GM19463 (cell line): ENCODE data around the gene PARD3.

Experiments used
- ATAC-seq: cut with Tn5 transposase; IDR thresholded peaks from one replicate; pipeline ENCODE4 v1.9.1; 2021; ENCODE audit warnings: mild to moderate bottlenecking, moderate library complexity; ENCODE audit not compliant: unreplicated experiment

The PARD3 gene

DNA sequence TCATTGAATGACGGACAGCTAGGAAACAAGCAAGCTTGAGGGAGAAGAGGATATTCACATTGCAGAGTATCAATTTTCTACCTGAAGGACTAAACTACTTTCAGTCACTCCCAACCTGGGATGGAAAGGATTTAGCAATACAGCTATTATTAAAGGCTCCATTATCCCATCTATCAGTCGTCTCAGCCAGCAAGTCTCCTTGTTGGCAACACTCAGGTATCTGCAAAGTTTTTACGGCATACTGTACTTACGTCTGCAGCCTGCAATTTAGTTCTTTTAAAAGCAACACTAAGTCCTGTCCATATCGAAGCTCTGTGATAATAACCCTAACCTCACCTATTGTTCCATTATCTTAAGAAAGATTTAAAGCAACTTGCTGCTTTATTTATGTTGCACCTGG lies 689.4 kb downstream of the PARD3 start:
- no peak for ATAC-seq

DNA sequence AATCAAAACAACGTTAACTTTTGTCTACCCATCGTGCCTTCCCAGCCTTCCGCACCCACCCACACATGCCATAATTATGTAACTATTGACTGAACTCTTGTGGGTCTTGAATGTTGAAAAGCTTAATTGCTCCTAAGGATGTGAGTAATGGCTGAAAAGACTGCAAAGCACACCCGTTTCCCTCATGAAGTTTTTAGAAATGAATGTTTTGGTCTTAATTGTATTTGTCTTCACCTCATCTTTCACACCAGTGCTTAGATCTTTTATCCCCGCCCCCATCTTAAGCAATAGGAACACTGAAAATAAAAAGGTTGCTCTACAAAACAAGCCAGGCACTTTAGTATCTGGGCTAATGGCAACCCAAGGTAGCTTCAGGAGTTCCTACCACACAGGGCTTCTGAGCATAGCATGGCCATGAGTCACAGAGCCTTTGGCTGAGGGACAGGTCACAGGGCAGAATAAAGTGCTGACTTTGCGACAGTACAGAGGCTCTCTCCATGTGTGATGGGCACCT lies 690.5 kb downstream of the PARD3 start:
- ATAC-seq = no peak

DNA sequence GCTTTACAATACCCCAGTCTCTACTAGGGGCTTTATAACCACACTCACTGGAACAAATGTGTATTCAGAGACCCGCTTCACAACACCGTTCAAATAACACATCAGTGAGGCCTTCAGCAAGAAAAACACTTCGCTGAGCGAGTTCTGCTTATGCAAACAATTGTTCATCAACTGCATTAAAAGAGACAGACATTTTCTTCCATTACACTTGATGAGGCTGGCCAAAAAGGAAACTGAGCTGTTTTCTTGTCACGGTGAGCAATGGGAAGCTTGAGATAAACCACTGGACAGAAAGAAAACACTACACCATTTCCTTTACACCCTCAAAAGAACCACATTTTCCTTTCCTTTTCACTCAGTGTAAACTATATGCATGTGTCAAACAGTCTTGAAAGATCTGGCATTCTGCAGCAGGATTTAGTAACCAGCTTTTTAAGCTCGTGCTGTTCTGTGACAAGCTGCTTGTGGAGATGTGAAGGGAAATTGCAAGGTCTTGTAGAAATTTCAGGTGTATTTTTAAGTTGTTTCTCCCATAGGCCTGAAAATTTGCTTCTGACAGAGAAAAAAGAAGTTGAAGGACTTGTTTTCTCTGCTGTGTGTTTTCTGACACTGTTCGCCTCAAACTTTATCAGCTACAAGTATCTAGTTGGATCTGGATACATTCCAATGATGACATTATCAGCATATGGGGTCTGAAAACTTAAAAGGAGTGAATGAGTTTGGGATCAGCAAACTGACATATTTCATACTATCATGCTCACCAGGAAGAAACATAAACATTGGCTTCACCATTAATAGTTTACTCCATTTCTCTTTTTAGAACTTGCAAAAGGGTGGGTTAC lies 693.1 kb downstream of the PARD3 start:
- ATAC-seq = no peak

DNA sequence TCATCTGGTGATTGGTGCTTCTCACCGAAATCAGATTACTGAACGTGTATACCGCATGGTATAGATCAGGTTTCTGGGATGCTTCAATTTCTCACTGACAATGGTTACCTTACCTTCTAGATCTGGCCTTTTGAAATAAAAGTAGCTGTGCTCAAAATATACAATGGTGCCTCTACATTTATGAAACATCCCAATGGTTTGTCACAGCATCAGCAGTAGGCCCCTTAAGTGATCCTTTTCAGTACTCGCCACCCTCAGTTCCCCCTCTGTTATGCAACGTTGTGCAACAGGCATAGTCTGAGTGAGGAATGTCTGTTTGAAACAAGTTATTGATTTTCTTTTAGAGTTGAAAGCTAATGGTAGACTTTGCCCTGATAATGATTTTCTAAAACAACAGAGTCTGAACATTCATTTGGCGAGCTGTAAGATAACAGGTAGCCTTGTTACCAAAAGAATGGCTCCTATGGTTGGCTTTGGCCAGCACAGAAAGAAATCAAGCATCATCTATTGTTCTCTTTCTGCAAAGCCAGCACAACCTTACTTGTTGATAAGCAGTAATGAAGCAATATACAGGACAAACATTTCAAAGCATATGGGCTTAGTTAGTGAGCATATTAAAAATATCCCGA lies 693.9 kb downstream of the PARD3 start:
- no peak for ATAC-seq

DNA sequence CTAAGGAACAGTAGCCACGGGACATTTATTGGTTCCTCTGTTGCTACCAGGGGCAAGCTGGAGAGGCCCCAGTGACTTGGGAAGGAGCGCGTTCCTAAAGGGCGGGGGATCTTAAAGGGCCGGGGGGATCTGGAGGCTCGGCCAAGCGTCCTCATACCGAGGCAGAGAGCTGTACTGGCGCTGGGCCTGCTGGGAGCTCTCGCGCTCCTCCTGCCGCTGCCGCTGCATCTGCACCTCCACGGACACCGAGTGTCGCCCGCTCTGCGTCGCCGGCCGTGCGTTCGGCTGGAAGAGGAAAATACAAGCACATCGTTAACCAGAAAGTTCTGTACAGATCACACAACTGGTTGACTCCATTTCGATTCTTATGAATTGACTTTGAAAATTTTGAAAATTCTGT lies 695.6 kb downstream of the PARD3 start:
- ATAC-seq = no peak

DNA sequence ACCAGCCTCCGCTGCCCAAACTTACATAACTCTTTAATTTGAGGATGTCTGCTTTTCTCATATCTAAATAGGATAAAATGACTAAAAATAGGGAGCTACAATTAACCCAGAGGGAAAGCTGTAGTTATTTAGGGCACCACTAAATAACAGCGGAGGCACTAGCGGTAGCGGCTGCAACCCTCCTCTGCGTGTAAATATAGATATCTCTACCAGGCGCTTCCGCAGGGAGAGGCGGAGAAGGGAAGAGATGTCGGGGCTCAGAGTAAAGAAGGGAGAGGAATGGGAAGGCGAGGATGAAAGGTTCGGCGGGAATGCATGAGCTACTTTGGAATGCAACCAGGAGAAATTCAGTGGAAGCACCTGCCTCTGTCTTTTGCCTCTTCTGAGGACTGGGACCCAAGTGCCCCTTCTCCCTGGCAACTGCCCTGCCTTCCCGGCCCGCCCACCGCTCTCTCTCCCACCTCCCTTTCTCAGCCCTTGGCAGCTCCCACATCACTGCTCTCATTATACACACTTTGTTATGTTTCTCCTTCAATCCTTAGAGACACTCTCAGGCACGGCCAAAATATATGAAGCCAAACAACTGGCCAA lies 698.3 kb downstream of the PARD3 start:
- no peak for ATAC-seq

DNA sequence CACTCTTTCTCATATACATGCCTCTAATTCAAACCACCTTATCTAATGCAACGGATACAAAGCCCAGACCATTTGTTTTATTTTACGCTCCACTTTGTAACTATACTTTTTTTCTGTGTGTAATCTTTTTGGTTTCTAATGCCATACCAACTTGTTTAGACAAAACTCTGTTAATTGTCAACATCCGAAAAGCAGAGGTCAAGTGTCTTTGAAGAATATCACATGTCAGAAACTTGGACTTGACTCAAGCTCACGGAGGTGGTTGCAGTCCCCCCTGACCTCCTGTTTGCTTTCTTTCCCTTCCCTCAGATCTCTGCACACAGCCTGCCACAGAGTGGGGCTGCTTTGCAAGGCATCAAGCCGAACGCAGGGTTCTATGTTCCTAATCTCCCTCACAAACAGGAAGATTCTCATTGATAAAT lies 698.9 kb downstream of the PARD3 start:
- no peak for ATAC-seq

DNA sequence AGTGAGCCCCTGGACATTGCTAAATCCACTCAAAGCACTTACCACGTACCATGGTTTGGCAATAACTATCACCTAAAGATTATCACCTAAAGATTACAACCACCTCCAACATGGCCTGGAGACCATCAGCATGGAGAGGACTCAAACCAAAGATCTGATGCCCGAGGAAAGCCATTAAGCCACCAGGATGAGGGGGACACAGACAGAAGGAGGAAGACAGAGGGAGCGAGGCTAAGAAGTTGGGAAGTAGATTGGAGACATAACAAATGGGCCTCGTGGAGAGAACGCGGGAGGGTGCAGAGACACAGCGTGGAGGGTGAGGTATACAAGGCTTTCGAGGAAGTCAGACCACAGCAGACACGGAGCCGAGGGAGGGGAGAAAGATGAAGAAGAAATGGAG lies 700.2 kb downstream of the PARD3 start:
- ATAC-seq = no peak

DNA sequence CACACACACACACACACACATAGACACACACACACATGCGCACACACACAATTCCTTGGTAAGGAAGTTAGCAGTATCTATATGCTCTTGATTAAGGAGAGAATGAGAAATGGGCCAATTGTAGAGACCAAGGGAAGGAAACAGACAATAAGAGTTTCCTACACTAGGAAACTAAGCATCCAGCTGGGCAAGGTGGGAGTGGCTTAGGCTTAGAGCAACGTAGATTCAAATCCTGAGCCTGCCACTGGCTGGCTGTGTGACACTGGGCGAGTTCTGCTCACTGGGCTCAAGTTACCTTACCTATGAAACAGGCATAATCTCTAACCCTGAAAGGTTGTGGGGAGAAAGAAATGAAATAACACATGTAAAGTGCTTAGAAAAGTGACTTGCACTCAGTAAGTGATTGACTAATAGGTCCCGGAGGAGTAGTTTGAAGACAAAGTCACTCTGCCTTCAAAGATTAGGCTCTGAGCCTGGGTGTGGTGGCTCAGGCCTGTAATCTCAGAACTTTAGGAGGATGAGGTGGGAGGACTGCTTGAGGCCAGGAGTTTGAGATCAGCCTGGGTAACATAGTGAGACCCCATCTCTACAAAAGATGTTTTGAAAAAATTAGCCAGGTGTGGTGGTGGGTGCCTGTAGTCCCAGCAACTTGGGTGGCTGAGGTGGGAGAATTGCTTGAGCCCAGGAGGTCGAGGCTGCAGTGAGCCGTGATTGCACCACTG lies 701.4 kb downstream of the PARD3 start:
- no peak for ATAC-seq

DNA sequence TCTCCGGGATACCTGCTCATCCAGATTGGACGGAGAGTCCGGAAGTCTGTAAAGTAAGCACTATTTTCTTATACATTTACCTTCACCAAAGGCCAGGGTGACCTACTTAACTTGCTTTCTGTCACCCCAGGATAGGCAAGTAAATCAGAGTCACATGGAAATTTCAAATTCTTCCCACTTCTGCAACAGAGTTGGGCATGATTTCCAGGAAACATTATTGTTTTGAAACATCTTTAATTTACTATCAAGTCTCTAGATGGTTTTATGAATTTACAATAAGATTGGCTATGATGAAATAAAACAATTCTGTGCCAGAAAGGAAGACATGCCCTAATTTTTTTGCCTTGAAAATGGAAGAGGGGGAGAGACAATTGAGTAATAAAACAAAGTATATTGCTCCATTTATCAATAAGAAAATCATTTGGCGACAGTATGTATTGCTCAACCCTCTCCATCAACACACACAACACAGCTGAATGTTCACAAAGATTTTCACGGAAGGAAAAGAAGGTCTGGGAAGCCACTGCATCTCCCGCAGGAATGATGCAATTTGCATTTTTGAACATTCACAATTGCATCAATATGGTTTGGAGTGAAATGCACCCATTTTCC lies 702.8 kb downstream of the PARD3 start:
- no peak for ATAC-seq

DNA sequence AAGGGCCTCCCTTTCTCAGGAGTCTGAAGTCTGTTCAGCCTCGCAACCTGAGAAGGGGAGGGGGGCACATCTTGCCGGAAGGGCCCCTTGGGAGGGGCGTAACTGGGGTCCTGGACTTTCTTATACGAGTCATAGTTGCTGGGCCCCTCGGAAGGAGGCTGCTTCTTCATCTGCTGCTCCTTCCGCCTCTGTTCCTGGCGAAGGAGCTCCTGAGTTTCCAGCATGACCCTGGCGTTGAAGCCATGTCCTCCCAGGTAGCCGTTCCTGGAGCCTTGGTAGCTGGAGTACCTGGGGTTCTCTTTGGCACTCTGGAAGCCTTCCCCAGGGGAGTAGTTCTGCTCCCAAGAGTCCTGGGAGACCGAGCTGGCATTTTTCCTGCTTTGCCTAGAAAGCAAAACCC lies 703.9 kb downstream of the PARD3 start:
- ATAC-seq = no peak

DNA sequence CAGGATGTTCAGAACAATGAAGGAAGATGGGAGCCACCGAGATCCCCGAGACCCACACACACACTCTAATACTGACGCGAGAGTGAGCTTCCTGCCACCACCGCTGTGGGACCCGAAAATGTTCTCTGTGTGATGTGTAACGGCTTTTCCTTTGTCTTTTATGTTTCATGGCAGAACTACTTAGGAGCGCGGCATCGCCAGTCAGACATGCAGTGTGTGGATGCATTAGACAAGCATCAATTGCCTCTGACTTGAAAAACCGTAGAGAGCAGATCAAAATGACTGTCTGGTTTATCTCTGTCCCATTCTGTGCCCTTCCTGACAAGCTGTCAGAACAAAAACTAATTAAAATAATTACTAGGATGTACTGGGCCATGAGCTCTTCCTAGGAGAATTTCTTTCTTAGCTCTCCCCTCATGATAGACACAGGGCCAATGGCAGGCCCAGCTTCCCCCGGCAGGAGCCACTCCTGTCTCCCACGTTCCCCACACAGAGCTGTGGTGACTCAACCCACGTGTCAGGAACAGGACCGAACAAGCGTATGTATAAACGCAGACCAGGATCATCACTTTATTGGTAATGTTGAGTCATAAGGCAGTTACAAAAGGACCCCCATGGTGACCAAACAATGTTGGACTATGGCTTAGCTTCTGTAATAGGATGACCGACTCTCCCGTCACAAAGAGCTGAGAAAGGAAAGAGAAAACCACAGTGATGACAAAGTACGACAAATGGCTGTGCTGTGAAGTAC lies 705.0 kb downstream of the PARD3 start:
- ATAC-seq = no peak

DNA sequence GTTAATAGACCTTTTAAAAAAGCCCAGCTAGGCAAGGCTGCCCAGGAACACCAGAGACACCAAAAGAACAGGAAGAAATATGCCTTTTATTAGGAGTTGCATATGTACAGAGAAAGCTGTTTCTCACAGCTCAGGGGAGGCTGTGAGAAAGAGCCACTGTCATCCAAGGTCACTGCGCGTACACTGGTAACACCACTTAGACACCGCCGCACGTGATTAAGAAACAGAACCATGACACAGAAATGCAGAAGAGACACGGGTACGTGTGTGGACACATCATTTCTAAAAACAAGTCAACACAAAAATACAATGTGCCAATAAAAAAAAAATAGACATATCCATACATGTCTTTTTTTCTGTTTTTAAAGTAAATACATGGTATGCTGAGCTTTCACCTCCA lies 705.6 kb downstream of the PARD3 start:
- ATAC-seq = no peak

DNA sequence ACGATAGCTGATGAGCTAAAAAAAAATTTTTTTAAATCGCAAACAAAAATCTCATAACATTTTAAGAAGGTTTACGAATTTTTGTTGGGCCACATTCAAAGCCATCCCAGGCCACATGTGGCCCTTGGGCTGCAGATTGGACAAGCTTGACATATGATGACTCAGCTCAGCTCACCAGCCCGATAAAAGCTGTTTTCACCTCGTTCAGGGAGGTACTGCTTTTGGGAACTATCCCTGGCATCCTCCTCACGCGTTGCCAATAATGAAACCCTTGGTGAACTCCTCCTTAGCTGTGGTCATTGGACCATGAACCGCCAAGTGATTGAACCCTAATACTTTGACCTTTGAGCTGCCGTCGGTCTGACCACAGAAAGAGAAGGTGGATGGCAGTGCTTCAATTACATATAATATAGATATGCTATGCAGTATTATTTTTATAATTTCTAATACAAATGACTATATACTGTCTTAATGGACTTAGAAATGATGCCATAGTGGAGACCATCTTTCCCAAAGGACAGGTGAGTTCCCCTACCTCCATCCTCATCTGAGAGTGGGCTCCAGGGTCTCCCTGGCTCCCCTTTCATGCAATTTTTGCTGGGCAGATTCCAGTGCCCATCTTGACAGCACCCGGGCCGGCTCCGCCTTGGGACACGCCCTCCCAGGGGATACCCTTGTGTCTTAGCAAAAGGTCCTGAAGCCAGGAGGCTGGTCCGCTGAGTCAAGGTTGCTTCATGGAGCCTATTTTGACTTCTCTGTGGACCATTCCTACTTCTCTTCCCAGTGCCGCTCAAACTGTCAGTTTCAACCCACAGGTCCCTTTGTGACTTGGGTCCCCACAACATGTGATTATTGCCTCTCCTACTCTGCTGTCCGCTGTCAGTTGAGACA lies 707.2 kb downstream of the PARD3 start:
- ATAC-seq = no peak

DNA sequence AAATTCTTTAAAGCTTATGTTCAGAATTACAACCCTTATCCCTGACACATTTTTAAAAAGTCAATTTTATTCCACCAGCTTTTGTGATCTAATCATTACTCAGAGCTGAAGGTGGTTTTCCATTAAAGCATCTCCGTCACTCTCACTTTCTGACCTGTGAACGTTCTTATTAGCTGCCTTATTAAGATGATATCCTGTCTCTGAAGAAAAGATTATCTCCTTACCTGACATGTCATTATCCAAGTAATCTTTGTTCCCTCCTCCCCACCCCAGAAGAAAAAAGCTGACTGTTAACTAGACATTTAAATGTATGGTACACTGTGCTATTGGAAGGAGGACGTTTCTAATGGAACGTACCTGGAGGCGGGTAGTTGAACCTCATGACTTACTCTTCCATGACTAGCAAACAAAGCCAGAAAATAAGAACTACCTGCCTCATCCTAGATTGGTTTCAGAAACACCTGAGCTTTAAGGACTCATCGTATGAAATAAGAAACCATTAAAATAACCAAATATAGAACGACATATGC lies 708.7 kb downstream of the PARD3 start:
- no peak for ATAC-seq

DNA sequence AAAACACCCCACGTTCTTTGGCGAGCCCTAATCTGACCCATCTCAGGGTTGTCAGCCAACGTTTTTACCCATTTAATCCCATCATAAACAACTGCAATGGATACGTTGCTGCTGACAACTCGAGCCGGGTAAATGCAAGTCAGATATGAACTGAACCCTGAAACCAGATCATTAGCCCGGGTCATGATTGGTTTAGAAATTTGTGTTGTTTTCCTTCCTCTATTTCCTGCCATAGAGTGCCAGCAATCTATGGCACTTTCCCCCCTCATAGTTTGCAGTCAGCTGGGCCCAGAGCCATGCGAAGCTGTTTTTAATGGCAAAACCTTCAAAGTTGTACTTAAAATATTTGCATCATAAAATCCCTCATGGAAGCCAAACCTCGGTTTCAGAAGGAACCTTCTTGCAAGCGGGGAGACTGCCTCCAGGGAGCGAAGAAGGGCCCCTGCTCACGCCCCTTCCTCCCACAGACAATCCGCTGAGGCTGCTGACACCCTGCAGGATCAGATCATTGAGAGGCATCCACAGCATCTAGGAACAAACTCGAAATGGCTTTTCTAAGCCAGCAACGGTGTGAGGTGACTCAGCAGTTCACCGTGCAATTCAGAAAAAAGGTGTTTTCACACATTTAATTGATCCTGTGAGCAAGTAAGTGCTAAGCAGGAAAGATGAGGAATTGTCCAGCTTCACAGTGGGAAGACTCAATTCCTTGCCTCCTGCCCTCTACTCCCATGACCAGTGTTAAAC lies 710.1 kb downstream of the PARD3 start:
- no peak for ATAC-seq

DNA sequence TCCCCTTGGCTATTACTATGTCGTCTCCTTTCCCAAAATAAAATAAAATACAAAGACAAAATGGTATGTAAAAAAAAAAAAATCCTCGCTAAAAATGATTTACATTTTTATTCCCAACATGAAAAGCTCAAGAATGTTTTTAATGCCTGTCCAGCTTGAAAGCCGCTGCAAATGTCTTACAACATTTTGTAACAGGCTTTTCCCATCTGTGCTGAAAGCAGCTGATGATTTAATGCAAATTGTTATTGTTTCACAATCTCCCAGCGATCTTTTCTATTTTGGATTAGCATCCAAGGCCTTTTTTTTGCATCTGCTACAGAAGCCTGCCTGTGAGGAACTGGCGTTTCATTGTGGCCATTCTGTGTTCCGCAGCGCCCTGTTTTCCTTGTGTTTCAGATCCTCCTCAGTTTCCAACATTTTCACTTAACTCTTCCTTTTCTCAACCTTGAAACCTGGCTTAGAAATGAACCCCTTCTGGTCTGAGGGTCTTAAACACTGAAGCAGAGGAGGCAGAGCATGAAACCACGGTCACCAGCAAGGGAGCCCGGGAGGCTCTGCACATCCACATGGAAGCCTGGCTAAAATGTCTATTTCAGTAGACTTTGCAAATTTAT lies 712.1 kb downstream of the PARD3 start:
- ATAC-seq = no peak

DNA sequence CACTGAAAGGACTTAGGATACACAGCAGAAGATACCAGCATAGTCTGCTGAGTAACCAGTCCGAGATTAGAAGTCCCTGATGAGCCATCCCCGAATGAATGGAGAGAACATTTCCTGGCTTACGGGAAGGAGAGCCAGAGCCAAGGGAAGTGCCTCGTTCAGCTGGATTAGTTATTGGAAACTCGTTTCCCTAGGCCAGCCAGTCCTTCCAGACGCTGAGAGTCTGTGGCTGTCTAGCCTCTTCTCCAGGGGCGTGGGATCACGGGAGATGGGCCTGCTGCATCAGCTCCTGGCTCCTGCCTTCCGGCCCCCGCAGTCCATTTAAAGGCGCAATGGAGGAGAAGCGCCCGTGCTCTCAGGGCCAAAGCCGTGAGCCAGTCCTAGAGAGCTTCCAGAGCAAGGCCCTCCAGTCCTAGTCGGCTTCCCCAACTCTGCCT lies 712.8 kb downstream of the PARD3 start:
- ATAC-seq = no peak
